WTC11 (cell line): Measurements from ENCODE around the gene FNDC5. TPM values are rescaled to one million over a fixed set of nuclear protein-coding genes. Genes with fewer than 3 reads are reported as not detected.

ENCODE experiments used
- ETV6 ChIP-seq: sonication (generic); formaldehyde crosslinking; IDR thresholded peaks from 2 replicates; pipeline ENCODE4 v1.8.1; 2022; ENCODE audit warnings: mild to moderate bottlenecking, missing genetic modification reagents
- FOXJ3 ChIP-seq: sonication (generic); formaldehyde crosslinking; IDR thresholded peaks from 2 replicates; pipeline ENCODE4 v1.9.0; 2021; ENCODE audit warnings: missing genetic modification reagents, mild to moderate bottlenecking, borderline replicate concordance
- FOXK1 ChIP-seq: sonication (generic); formaldehyde crosslinking; IDR thresholded peaks from 2 replicates; pipeline ENCODE4 v1.8.0; 2022; ENCODE audit warnings: mild to moderate bottlenecking, moderate library complexity, missing genetic modification reagents
- GABPB1 ChIP-seq: sonication (generic); formaldehyde crosslinking; IDR thresholded peaks from 2 replicates; pipeline ENCODE4 v1.8.1; 2023; ENCODE audit warnings: mild to moderate bottlenecking, missing genetic modification reagents
- GTF2I ChIP-seq: fragments of 250-450 bp; sonication (Bioruptor Pico); conservative IDR thresholded peaks from 2 replicates; pipeline ENCODE4 v1.4.0; 2021; ENCODE audit warnings: mild to moderate bottlenecking
- KAT7 ChIP-seq: sonication (generic); formaldehyde crosslinking; IDR thresholded peaks from 2 replicates; pipeline ENCODE4 v1.8.1; 2023; ENCODE audit warnings: missing genetic modification reagents, mild to moderate bottlenecking, borderline replicate concordance
- MXD4 ChIP-seq: fragments of 250-450 bp; sonication (Bioruptor Pico); IDR thresholded peaks from 2 replicates; pipeline ENCODE4 v1.8.0; 2021; ENCODE audit warnings: mild to moderate bottlenecking, moderate library complexity, borderline replicate concordance
- NFE2L1 ChIP-seq: sonication (generic); formaldehyde crosslinking; IDR thresholded peaks from 2 replicates; pipeline ENCODE4 v1.8.1; 2023; ENCODE audit warnings: missing genetic modification reagents
- NR2C2 ChIP-seq: sonication (generic); formaldehyde crosslinking; IDR thresholded peaks from 2 replicates; pipeline ENCODE4 v1.8.0; 2022; ENCODE audit warnings: mild to moderate bottlenecking, missing genetic modification reagents
- NR3C1 ChIP-seq: sonication (generic); formaldehyde crosslinking; conservative IDR thresholded peaks from 2 replicates; pipeline ENCODE4 v1.8.1; 2023; ENCODE audit warnings: low read depth, mild to moderate bottlenecking, missing genetic modification reagents
- TEAD4 ChIP-seq: sonication (generic); formaldehyde crosslinking; IDR thresholded peaks from 2 replicates; pipeline ENCODE4 v1.8.0; 2022; ENCODE audit warnings: mild to moderate bottlenecking, missing genetic modification reagents
- ZNF219 ChIP-seq: sonication (generic); formaldehyde crosslinking; IDR thresholded peaks from 2 replicates; pipeline ENCODE4 v1.8.0; 2023; ENCODE audit warnings: missing genetic modification reagents, mild to moderate bottlenecking, borderline replicate concordance
- ZNF416 ChIP-seq: fragments of 250-450 bp; sonication (Bioruptor Pico); IDR thresholded peaks from 2 replicates; pipeline ENCODE4 v1.9.0; 2021; ENCODE audit warnings: mild to moderate bottlenecking, inconsistent platforms
- ZNF671 ChIP-seq: fragments of 250-450 bp; sonication (Bioruptor Pico); IDR thresholded peaks from 2 replicates; pipeline ENCODE4 v1.8.0; 2021; ENCODE audit warnings: mild to moderate bottlenecking
- total RNA-seq: library from RNA; stranded (reverse); gene quantifications from 3 replicates; pipeline ENCODE4 v1.2.3, GENCODE V29; 2021
- TF ChIP-seq, protein P1 (sequence below): sonication (generic); formaldehyde crosslinking; IDR thresholded peaks from 2 replicates; pipeline ENCODE4 v1.8.0; 2023; ENCODE audit warnings: mild to moderate bottlenecking, missing genetic modification reagents
- TF ChIP-seq, protein P2 (sequence below): fragments of 250-450 bp; sonication (Bioruptor Pico); IDR thresholded peaks from 2 replicates; pipeline ENCODE4 v1.8.0; 2021; ENCODE audit warnings: mild to moderate bottlenecking
- TF ChIP-seq, protein P3 (sequence below): fragments of 200-600 bp; IDR thresholded peaks from 2 replicates; pipeline ENCODE4 v1.8.0; 2022; ENCODE audit warnings: antibody characterized with exemption
- TF ChIP-seq, protein P4 (sequence below): sonication (generic); formaldehyde crosslinking; IDR thresholded peaks from 2 replicates; pipeline ENCODE4 v1.8.0; 2022; ENCODE audit warnings: mild to moderate bottlenecking, missing genetic modification reagents
- TF ChIP-seq, protein P5 (sequence below): fragments of 250-450 bp; sonication (Bioruptor Pico); IDR thresholded peaks from 2 replicates; pipeline ENCODE4 v1.9.0; 2021; ENCODE audit warnings: mild to moderate bottlenecking, borderline replicate concordance

FNDC5 gene
- total RNA-seq, 1 experiment from 2014 or later = 1.2 TPM

DNA sequence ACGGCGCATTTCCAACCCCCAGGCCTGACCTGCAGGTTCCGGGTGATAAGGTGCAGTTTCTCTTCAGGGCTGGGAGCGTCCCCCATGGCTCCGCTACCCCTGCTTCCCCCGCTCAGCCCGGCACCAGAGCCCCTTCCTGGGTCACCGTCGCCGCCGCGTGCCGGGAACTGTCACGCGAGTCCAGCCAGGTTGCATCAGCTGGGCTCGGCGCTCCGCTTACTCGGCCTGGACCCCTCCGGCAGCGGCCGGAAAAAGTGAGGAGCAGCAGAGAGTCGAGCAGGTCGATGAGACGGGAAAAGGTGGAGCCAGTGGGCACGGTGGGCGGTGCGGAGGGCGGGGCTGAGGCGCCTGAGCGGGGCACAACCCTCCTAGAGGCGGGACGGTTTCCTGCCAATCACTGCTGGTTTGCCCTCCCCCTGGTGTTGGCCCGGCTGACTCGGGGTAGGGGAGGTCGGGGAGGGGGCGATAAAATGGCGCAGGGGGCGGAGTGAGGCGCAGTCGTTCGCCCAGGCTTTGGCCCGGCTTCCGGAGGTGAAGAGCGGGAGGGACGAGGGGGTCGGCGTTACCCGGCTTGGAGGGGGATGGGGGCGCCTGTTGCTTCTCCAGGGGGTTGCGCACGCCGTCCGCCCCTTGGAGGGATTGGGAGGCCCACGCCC, 53.4 kb downstream of the FNDC5 start, which contains the start of the genes S100PBP and YARS1 (continued):
- TF ChIP-seq, protein P1, sequence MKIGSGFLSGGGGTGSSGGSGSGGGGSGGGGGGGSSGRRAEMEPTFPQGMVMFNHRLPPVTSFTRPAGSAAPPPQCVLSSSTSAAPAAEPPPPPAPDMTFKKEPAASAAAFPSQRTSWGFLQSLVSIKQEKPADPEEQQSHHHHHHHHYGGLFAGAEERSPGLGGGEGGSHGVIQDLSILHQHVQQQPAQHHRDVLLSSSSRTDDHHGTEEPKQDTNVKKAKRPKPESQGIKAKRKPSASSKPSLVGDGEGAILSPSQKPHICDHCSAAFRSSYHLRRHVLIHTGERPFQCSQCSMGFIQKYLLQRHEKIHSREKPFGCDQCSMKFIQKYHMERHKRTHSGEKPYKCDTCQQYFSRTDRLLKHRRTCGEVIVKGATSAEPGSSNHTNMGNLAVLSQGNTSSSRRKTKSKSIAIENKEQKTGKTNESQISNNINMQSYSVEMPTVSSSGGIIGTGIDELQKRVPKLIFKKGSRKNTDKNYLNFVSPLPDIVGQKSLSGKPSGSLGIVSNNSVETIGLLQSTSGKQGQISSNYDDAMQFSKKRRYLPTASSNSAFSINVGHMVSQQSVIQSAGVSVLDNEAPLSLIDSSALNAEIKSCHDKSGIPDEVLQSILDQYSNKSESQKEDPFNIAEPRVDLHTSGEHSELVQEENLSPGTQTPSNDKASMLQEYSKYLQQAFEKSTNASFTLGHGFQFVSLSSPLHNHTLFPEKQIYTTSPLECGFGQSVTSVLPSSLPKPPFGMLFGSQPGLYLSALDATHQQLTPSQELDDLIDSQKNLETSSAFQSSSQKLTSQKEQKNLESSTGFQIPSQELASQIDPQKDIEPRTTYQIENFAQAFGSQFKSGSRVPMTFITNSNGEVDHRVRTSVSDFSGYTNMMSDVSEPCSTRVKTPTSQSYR = peak; percentile 20; the same call in 1 of the 2 replicates
- TF ChIP-seq GABPB1 (CRISPR knock-in tag) (peak; percentile 100), ZNF416 (CRISPR knock-in tag) (no peak), ETV6 (CRISPR knock-in tag) (peak; percentile 92), NR3C1 (CRISPR knock-in tag) (no peak), NR2C2 (CRISPR knock-in tag) (no peak), ZNF219 (CRISPR knock-in tag) (no peak), KAT7 (0 out of 2 replicates have a peak, but pooled peaks have one; percentile 6), FOXK1 (CRISPR knock-in tag) (peak; percentile 84; the same call in 1 of the 2 replicates), MXD4 (CRISPR knock-in tag) (no peak), GTF2I (CRISPR knock-in tag) (no peak), FOXJ3 (CRISPR knock-in tag) (no peak), TEAD4 (CRISPR knock-in tag) (no peak), ZNF671 (no peak), NFE2L1 (CRISPR knock-in tag) (peak; percentile 33; the same call in 1 of the 2 replicates)
- TF ChIP-seq, protein P2, sequence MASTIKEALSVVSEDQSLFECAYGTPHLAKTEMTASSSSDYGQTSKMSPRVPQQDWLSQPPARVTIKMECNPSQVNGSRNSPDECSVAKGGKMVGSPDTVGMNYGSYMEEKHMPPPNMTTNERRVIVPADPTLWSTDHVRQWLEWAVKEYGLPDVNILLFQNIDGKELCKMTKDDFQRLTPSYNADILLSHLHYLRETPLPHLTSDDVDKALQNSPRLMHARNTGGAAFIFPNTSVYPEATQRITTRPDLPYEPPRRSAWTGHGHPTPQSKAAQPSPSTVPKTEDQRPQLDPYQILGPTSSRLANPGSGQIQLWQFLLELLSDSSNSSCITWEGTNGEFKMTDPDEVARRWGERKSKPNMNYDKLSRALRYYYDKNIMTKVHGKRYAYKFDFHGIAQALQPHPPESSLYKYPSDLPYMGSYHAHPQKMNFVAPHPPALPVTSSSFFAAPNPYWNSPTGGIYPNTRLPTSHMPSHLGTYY (CRISPR knock-in tag) = no peak
- TF ChIP-seq, protein P3, sequence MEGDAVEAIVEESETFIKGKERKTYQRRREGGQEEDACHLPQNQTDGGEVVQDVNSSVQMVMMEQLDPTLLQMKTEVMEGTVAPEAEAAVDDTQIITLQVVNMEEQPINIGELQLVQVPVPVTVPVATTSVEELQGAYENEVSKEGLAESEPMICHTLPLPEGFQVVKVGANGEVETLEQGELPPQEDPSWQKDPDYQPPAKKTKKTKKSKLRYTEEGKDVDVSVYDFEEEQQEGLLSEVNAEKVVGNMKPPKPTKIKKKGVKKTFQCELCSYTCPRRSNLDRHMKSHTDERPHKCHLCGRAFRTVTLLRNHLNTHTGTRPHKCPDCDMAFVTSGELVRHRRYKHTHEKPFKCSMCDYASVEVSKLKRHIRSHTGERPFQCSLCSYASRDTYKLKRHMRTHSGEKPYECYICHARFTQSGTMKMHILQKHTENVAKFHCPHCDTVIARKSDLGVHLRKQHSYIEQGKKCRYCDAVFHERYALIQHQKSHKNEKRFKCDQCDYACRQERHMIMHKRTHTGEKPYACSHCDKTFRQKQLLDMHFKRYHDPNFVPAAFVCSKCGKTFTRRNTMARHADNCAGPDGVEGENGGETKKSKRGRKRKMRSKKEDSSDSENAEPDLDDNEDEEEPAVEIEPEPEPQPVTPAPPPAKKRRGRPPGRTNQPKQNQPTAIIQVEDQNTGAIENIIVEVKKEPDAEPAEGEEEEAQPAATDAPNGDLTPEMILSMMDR = no peak
- TF ChIP-seq, protein P4, sequence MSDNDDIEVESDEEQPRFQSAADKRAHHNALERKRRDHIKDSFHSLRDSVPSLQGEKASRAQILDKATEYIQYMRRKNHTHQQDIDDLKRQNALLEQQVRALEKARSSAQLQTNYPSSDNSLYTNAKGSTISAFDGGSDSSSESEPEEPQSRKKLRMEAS (CRISPR knock-in tag) = peak; percentile 100
- TF ChIP-seq, protein P5, sequence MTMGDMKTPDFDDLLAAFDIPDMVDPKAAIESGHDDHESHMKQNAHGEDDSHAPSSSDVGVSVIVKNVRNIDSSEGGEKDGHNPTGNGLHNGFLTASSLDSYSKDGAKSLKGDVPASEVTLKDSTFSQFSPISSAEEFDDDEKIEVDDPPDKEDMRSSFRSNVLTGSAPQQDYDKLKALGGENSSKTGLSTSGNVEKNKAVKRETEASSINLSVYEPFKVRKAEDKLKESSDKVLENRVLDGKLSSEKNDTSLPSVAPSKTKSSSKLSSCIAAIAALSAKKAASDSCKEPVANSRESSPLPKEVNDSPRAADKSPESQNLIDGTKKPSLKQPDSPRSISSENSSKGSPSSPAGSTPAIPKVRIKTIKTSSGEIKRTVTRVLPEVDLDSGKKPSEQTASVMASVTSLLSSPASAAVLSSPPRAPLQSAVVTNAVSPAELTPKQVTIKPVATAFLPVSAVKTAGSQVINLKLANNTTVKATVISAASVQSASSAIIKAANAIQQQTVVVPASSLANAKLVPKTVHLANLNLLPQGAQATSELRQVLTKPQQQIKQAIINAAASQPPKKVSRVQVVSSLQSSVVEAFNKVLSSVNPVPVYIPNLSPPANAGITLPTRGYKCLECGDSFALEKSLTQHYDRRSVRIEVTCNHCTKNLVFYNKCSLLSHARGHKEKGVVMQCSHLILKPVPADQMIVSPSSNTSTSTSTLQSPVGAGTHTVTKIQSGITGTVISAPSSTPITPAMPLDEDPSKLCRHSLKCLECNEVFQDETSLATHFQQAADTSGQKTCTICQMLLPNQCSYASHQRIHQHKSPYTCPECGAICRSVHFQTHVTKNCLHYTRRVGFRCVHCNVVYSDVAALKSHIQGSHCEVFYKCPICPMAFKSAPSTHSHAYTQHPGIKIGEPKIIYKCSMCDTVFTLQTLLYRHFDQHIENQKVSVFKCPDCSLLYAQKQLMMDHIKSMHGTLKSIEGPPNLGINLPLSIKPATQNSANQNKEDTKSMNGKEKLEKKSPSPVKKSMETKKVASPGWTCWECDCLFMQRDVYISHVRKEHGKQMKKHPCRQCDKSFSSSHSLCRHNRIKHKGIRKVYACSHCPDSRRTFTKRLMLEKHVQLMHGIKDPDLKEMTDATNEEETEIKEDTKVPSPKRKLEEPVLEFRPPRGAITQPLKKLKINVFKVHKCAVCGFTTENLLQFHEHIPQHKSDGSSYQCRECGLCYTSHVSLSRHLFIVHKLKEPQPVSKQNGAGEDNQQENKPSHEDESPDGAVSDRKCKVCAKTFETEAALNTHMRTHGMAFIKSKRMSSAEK (CRISPR knock-in tag) = no peak
